Mesenchymal stem cell (in vitro differentiated cells and primary cell): ENCODE data around the gene COL6A1.

Experiments used
- DNase-seq: peaks from one replicate; pipeline ENCODE4 v3.0.0-alpha.2; 2013
- H2AFZ ChIP-seq: one replicate; pipeline ENCODE4 v1.6.1; 2013; ENCODE audit warnings: low read depth, mild to moderate bottlenecking, control low read depth, inconsistent platforms, low read length, moderate library complexity
- H2AK5ac ChIP-seq: 2 replicates; pipeline ENCODE4 v1.6.1; 2013; ENCODE audit warnings: low read length, moderate library complexity, mild to moderate bottlenecking, inconsistent platforms; ENCODE audit not compliant: severe bottlenecking
- H2BK120ac ChIP-seq: one replicate; pipeline ENCODE4 v1.6.1; 2013; ENCODE audit warnings: low read depth, mild to moderate bottlenecking, inconsistent platforms, low read length, moderate library complexity
- H2BK12ac ChIP-seq, 2 experiments: one replicate each; pipeline ENCODE4 v1.6.1; 2013; ENCODE audit warnings: inconsistent platforms in 2 of 2, low read length in 2 of 2, mild to moderate bottlenecking in 2 of 2, moderate library complexity in 2 of 2, control low read depth in 1 of 2
- H2BK15ac ChIP-seq: one replicate; pipeline ENCODE4 v1.6.1; 2013; ENCODE audit warnings: mild to moderate bottlenecking, low read depth, inconsistent platforms; ENCODE audit not compliant: poor library complexity, severe bottlenecking
- H2BK5ac ChIP-seq: 2 replicates; pipeline ENCODE4 v1.6.1; 2013; ENCODE audit warnings: low read depth, mild to moderate bottlenecking, low read length, control low read depth, inconsistent platforms; ENCODE audit not compliant: poor library complexity, severe bottlenecking
- H3K14ac ChIP-seq, 2 experiments: one replicate each; pipeline ENCODE4 v1.6.1; 2013; ENCODE audit warnings: inconsistent platforms in 2 of 2, low read length in 2 of 2, control low read depth in 1 of 2, mild to moderate bottlenecking in 1 of 2, moderate library complexity in 1 of 2
- H3K18ac ChIP-seq, 2 experiments: one replicate each; pipeline ENCODE4 v1.6.1; 2013; ENCODE audit warnings: inconsistent platforms in 2 of 2, low read length in 2 of 2, control low read depth in 1 of 2, low read depth in 1 of 2, mild to moderate bottlenecking in 1 of 2
- H3K23ac ChIP-seq, 2 experiments: one replicate each; pipeline ENCODE4 v1.6.1; 2013; ENCODE audit warnings: inconsistent platforms in 2 of 2, low read length in 2 of 2, mild to moderate bottlenecking in 2 of 2, moderate library complexity in 2 of 2, control low read depth in 1 of 2
- H3K27ac ChIP-seq: 2 replicates; pipeline ENCODE4 v1.5.1; 2013; ENCODE audit warnings: mild to moderate bottlenecking, moderate library complexity, low read length, control low read depth, inconsistent platforms; ENCODE audit not compliant: poor library complexity, severe bottlenecking
- H3K27me3 ChIP-seq, 2 experiments: 2 replicates each; pipeline versions ENCODE4 v1.6.1 to v1.7.0; 2013; ENCODE audit warnings: low read length in 2 of 2, mild to moderate bottlenecking in 2 of 2, moderate library complexity in 2 of 2, control low read depth in 1 of 2, inconsistent platforms in 1 of 2; ENCODE audit not compliant: control insufficient read depth in 1 of 2, insufficient read depth in 1 of 2
- H3K36me3 ChIP-seq, 2 experiments: 2 replicates each; pipeline versions ENCODE4 v1.6.1 to v1.7.0; 2013; ENCODE audit warnings: low read length in 2 of 2, control low read depth in 1 of 2, inconsistent platforms in 1 of 2, low read depth in 1 of 2, mild to moderate bottlenecking in 1 of 2; ENCODE audit not compliant: insufficient read depth in 2 of 2, control insufficient read depth in 1 of 2
- H3K4ac ChIP-seq, 2 experiments: one replicate each; pipeline ENCODE4 v1.6.1; 2013; ENCODE audit warnings: inconsistent platforms in 2 of 2, low read length in 2 of 2, mild to moderate bottlenecking in 2 of 2, moderate library complexity in 2 of 2, control low read depth in 1 of 2, low read depth in 1 of 2
- H3K4me1 ChIP-seq: 2 replicates; pipeline ENCODE4 v1.6.1; 2013; ENCODE audit warnings: low read depth, low read length, control low read depth; ENCODE audit not compliant: control insufficient read depth, insufficient read depth
- H3K4me2 ChIP-seq: 2 replicates; pipeline ENCODE4 v1.6.1; 2013; ENCODE audit warnings: low read length, mild to moderate bottlenecking, inconsistent platforms; ENCODE audit not compliant: poor library complexity, severe bottlenecking
- H3K4me3 ChIP-seq, 2 experiments: 2 replicates each; pipeline versions ENCODE4 v1.5.1 to v1.7.0; 2013; ENCODE audit warnings: low read length in 2 of 2, mild to moderate bottlenecking in 2 of 2, control low read depth in 1 of 2, low read depth in 1 of 2; ENCODE audit not compliant: insufficient read depth in 1 of 2
- H3K79me1 ChIP-seq: replicated peaks from 2 replicates; pipeline ENCODE4 v1.6.1; 2013; ENCODE audit warnings: mild to moderate bottlenecking, control low read depth, low read length, inconsistent platforms; ENCODE audit not compliant: poor library complexity, severe bottlenecking
- H3K9ac ChIP-seq: 2 replicates; pipeline ENCODE4 v1.7.0; 2013; ENCODE audit warnings: mild to moderate bottlenecking, low read length, moderate library complexity
- H3K9me3 ChIP-seq: 2 replicates; pipeline ENCODE4 v1.7.0; 2013; ENCODE audit warnings: mild to moderate bottlenecking, low read length; ENCODE audit not compliant: control insufficient read depth
- H4K8ac ChIP-seq: one replicate; pipeline ENCODE4 v1.6.1; 2013; ENCODE audit warnings: inconsistent platforms, mild to moderate bottlenecking, low read length, moderate library complexity
- H4K91ac ChIP-seq: one replicate; pipeline ENCODE4 v1.6.1; 2013; ENCODE audit warnings: mild to moderate bottlenecking, low read length, inconsistent platforms
- WGBS: methylation state at CpG from one replicate; pipeline ENCODE4 v1.1.7; 2013; ENCODE audit warnings: mixed read lengths; 5-methylcytosine and 5-hydroxymethylcytosine counted together

COL6A1 gene

GRCh38 chr21:46028573-46029091, 47.1 kb downstream of the COL6A1 start:
- no peak overlapping the region for H3K23ac ChIP-seq
- H2BK12ac ChIP-seq, result peak overlapping the region; percentile 69 to 90
- H2BK5ac ChIP-seq, result no peak overlapping the region
- peak overlapping the region in 1 of 2 experiments; percentile 78 for H3K4ac ChIP-seq
- H3K79me1 ChIP-seq, result no peaks in the 10 kb centered on the region
- peak overlapping the region; percentile 34 for H4K91ac ChIP-seq
- H2BK120ac ChIP-seq, result peak overlapping the region; percentile 79
- peak overlapping the region; percentile 73 for H3K9ac ChIP-seq
- H2AFZ ChIP-seq, result no peak overlapping the region
- H3K36me3 ChIP-seq, result no peaks in the 10 kb centered on the region
- H3K27ac ChIP-seq, result no peak overlapping the region
- H2AK5ac ChIP-seq, result no peak overlapping the region
- H3K4me3 ChIP-seq, result no peak overlapping the region
- H3K18ac ChIP-seq, result peak overlapping the region; percentile 43 to 50
- peaks cover 3% of the 10 kb centered on the region for H3K4me1 ChIP-seq
- H2BK15ac ChIP-seq, result no peak overlapping the region
- DNase-seq, result peak; percentile 79
- H3K4me2 ChIP-seq, result no peak overlapping the region
- H3K9me3 ChIP-seq, result peaks cover 9% of the 10 kb centered on the region
- H3K14ac ChIP-seq, result no peak overlapping the region
- H4K8ac ChIP-seq, result peak overlapping the region; percentile 77
- WGBS, result no CpG with 5 or more reads among the region's 1 CpG
- H3K27me3 ChIP-seq, result no peaks in the 10 kb centered on the region

- no peak overlapping the region for H2BK5ac ChIP-seq
- 51% methylated on average over 5 of the region's 5 CpGs for WGBS
- H3K14ac ChIP-seq, result no peak overlapping the region
- peak overlapping the region in 1 of 2 experiments; percentile 77 for H3K18ac ChIP-seq
- H3K23ac ChIP-seq, result no peak overlapping the region
- no peaks in the 10 kb centered on the region for H3K79me1 ChIP-seq
- H3K4me3 ChIP-seq, result peak overlapping the region in 1 of 2 experiments; percentile 2
- peak overlapping the region in 1 of 2 experiments; percentile 49 for H3K4ac ChIP-seq
- H3K27me3 ChIP-seq, result no peaks in the 10 kb centered on the region
- H2AK5ac ChIP-seq, result no peak overlapping the region
- no peak overlapping the region for H3K27ac ChIP-seq
- no peak overlapping the region for H3K4me2 ChIP-seq
- peaks cover 9% of the 10 kb centered on the region for H3K9me3 ChIP-seq
- no peak overlapping the region for H2BK15ac ChIP-seq
- no peak overlapping the region for H2AFZ ChIP-seq
- peak overlapping the region; percentile 61 for H2BK120ac ChIP-seq
- peak overlapping the region; percentile 2 to 80 for H2BK12ac ChIP-seq
- DNase-seq, result peak; percentile 69
- no peak overlapping the region for H4K8ac ChIP-seq
- H4K91ac ChIP-seq, result no peak overlapping the region
- no peak overlapping the region for H3K9ac ChIP-seq
- H3K4me1 ChIP-seq, result peaks cover 3% of the 10 kb centered on the region
- no peaks in the 10 kb centered on the region for H3K36me3 ChIP-seq
Measured at GRCh38 chr21:46029186-46029924, 47.8 kb downstream of the COL6A1 start.

DNA sequence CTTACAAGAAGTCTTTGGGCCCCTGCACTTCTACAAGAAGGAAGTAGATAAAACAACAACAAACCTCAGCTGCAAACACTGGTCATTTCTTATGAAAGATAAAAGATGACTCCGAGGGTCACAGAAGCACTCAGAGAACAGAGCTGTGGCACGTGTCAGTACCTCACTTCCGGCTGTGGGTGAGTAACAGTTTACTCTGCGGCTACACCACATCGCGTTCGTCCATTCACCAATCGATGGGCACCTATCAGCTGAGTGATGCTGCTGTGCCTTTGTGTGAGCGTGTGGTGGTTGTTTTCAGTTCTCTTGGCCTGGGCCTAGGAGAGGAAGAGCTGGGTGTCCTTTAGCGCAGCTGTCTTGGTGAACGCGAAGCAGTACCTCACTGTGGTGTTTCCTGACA, 49.9 kb downstream of the COL6A1 start:
- H2AK5ac ChIP-seq, result no peak overlapping the region
- DNase-seq, result no peak
- H2BK5ac ChIP-seq, result no peak overlapping the region
- no peak overlapping the region for H3K9ac ChIP-seq
- no peaks in the 10 kb centered on the region for H3K36me3 ChIP-seq
- H3K4me3 ChIP-seq, result no peak overlapping the region
- peaks cover 9% of the 10 kb centered on the region for H3K9me3 ChIP-seq
- no peak overlapping the region for H3K14ac ChIP-seq
- no peaks in the 10 kb centered on the region for H3K27me3 ChIP-seq
- H2BK12ac ChIP-seq, result peak overlapping the region; percentile 87 to 95
- H4K8ac ChIP-seq, result peak overlapping the region; percentile 75
- H3K4ac ChIP-seq, result peak overlapping the region in 1 of 2 experiments; percentile 19
- no peak overlapping the region for H2BK120ac ChIP-seq
- H2BK15ac ChIP-seq, result peak overlapping the region; percentile 94
- H3K79me1 ChIP-seq, result no peaks in the 10 kb centered on the region
- H2AFZ ChIP-seq, result no peak overlapping the region
- no peaks in the 10 kb centered on the region for H3K4me1 ChIP-seq
- no peak overlapping the region for H3K23ac ChIP-seq
- H4K91ac ChIP-seq, result peak overlapping the region; percentile 89
- H3K27ac ChIP-seq, result no peak overlapping the region
- no peak overlapping the region for H3K4me2 ChIP-seq
- H3K18ac ChIP-seq, result peak overlapping the region; percentile 70 to 91
- WGBS, result 91% methylated on average over 12 of the region's 12 CpGs

GRCh38 chr21:46032100-46032499, 50.5 kb downstream of the COL6A1 start:
- no peaks in the 10 kb centered on the region for H3K36me3 ChIP-seq
- H2BK5ac ChIP-seq, result no peak overlapping the region
- 96% methylated on average over 6 of the region's 6 CpGs for WGBS
- peak overlapping the region; percentile 1 for H4K91ac ChIP-seq
- H2BK12ac ChIP-seq, result peak overlapping the region; percentile 14 to 97
- no peak overlapping the region for H3K4me2 ChIP-seq
- no peaks in the 10 kb centered on the region for H3K4me1 ChIP-seq
- no peak overlapping the region for H3K4me3 ChIP-seq
- H3K9me3 ChIP-seq, result peaks cover 9% of the 10 kb centered on the region
- peak overlapping the region; percentile 15 for H2BK120ac ChIP-seq
- H3K9ac ChIP-seq, result no peak overlapping the region
- peak overlapping the region; percentile 28 to 46 for H3K18ac ChIP-seq
- no peak overlapping the region for H3K27ac ChIP-seq
- H3K79me1 ChIP-seq, result no peaks in the 10 kb centered on the region
- no peak overlapping the region for H3K23ac ChIP-seq
- H3K27me3 ChIP-seq, result no peaks in the 10 kb centered on the region
- H4K8ac ChIP-seq, result no peak overlapping the region
- no peak overlapping the region for H2BK15ac ChIP-seq
- no peak overlapping the region for H2AFZ ChIP-seq
- no peak overlapping the region for H3K14ac ChIP-seq
- no peak overlapping the region for H3K4ac ChIP-seq
- DNase-seq, result no peak
- no peak overlapping the region for H2AK5ac ChIP-seq
